Jurkat, Clone E6-1 (cell line): ENCODE results near the gene WDR54.
A peak's percentile ranks its signal among the peaks of the same experiment; 100 is the strongest.
"Not testable (repeated sequence)": the region's sequence is repeated elsewhere in the genome, so short reads cannot be mapped to it uniquely, and the experiment has no call there.

Experiments used
- DNase-seq: peaks from one replicate; pipeline ENCODE4 v3.0.0-alpha.2; 2011; ENCODE audit warnings: low read depth, low spot score
- H3K4me3 ChIP-seq: 2 replicates; pipeline ENCODE4 v1.5.1; 2011; ENCODE audit warnings: mild to moderate bottlenecking, low read length, control low read depth, moderate library complexity

WDR54 gene

DNA sequence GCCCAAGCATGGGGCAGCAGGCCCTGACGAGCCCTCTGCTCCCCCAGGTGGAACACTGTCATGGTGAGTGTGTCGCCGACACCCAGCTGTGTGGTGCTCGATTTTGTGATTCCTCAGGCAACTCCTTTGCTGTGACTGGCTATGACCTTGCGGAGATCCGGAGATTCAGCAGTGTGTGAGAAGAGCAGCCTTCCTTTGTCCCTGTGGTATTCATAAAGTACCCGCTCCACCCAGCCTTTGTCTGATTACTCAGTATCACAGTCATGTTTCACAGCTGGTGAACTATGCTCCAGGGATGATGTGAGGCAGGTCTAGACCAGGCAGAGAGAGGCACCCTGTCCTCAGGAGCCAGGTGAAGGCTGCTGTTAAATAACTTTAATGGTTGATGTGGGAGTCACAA is 4.0 kb downstream of the WDR54 start:
- H3K4me3 ChIP-seq: no peak overlapping the region
- DNase-seq: no peak

GRCh38 chr2:74426181-74426758 is 4.7 kb downstream of the WDR54 start:
- no peak overlapping the region for H3K4me3 ChIP-seq
- no peak for DNase-seq

DNA sequence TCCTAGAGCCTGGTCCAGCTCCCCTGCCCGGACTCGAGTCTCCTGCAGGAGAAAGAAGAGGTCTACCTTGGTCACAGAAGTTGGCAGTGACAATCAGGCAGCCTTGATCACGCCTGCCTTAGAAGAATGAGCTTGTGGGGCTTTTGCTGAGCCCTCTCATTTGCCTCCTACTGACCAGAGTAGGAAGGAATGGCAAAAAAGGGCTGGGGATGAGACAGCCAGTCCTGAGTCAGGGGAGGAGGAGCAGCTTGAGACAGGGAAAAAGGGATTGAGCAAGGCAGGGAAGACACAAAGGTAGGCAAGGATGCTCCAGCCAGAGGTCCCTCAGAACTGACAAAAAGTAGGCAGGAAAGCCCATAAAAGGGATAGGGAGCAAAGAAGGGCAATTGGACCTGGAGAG is 6.0 kb downstream of the WDR54 start:
- H3K4me3 ChIP-seq: no peak overlapping the region
- DNase-seq: no peak

DNA sequence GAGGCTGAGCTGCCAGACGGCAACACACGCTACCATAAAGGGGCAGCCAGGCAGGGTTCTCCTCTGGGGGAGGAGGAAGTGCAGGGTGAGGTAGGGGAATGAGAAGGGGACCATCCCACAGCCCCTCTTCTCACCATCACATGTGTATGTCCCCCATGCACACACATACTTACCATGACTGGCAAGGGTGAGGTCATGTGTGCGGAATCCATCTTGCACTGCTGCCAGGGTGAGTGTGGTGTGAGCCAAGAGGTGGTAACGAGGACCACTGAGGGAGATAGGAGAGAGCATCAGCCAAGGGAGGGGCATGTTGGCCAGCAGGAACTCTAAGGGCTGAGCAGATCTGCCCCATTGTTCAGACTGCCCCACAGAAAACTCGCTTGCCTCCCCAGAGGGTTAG is 7.1 kb downstream of the WDR54 start:
- DNase-seq: no peak
- no peak overlapping the region for H3K4me3 ChIP-seq

- DNase-seq: no peak
- no peak overlapping the region for H3K4me3 ChIP-seq
These were observed 8.2 kb downstream of the WDR54 start for GRCh38 chr2:74429487-74430451.

- DNase-seq: no peak
- H3K4me3 ChIP-seq: no peak overlapping the region
These were observed 9.0 kb downstream of the WDR54 start for GRCh38 chr2:74430502-74430901.

- DNase-seq: no peak
- H3K4me3 ChIP-seq: no peak overlapping the region
These were observed 14.7 kb downstream of the WDR54 start for GRCh38 chr2:74436111-74436805.

GRCh38 chr2:74436848-74437695 is 15.5 kb downstream of the WDR54 start:
- DNase-seq: no peak
- H3K4me3 ChIP-seq: no peak overlapping the region

DNA sequence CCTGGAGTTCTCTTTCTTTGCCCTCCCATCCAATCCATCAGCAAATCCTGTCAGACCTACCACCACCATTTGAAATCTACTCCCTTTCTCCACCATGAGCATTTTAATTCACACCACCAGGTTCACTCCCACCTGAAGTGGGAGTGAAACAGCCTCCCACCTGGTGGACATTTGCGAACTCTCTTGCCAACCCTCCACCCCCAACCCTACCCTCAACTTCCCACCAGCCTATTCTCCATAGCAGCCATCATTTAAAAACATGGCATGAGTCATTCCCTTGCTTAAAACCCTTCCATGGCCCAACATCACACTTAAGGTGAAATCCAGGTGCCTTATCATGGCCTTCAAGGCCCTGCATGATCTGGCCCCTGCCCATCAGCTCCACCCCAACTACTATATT is 16.7 kb downstream of the WDR54 start:
- no peak overlapping the region for H3K4me3 ChIP-seq
- no peak for DNase-seq

DNA sequence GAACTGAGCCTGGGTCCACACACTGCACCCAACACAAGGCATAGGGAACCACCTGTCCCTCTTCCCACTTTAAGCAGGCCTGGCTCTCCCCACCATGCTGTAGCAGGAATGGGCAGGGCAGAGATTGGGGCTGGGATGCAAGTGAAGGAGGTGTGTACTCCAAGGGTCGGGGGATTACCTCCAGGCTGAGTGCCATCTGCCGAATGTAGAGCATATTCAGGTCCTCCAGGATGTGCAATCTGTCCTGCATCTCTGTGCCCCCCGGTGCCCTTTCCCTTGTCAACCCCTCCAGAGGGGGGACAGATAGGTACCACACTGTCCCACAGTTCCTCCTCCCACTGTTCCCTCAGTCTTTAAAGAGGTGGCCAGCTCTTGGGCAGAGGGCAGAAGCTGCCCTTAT is 17.8 kb downstream of the WDR54 start:
- no peak overlapping the region for H3K4me3 ChIP-seq
- DNase-seq: no peak

DNA sequence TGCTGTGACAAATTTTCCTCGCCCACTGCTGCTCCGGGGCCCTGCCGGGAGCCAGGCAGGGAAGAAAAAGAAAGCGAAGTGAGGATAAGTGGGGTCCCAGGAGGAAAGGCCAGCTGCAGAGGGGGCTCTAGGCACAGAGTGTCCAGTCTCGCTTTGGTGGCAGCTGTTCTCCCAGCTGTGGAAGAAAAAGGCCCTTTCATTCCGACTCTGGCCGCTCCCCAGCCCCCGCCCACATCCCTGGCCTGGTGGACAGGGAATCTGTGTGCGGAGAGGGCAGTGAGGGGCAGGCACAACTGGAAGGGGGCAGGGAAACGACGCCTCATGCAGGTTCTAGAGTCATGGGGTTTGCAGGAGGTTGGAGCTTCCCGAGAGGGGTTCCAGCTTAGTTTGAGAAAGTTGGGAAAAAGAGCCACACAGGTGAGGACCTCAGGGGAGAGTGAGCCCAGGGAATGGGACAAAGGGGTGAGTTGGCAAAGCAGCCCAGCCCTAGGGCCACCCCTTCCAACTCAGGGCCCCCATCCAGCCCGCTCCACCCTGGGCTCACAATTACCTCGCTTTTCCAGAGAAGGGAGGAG is 18.4 kb downstream of the WDR54 start:
- DNase-seq: no peak

GRCh38 chr2:74440378-74441169 is 19.0 kb downstream of the WDR54 start:
- DNase-seq: no peak
- peak overlapping the region; percentile 20 for H3K4me3 ChIP-seq

More for the DNA sequence above, 18.4 kb downstream of the WDR54 start:
- peak overlapping the region; percentile 20 for H3K4me3 ChIP-seq

DNA sequence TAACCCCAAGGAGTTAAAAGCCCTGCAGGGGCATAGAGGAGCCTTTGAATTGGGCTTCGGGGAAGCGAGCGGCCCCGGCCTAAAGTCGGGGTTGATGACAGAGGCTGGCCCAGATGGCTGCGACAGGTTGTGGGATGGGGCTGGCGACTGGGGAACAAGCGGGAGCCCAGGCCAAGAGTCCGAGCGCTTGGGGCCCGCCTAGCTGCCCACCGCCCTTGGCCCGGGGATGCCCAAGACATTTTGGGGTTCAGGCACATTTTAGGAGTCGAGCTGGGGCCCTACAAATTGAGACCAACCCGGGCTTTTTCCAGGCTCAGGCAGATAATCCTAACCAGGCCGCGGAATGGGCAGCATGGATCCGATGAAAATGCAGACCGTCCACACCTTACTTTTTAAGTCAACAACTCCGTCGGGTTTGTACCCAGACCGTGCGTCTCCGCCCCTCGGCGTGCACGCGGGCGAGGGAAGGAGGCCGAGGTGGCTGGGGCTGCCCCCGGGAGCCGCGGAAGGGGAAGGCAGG is 19.7 kb downstream of the WDR54 start:
- no peak overlapping the region for H3K4me3 ChIP-seq
- DNase-seq: no peak

- H3K4me3 ChIP-seq: no peak within 1 kb of the TSS
- DNase-seq: no peak
These were observed 20.4 kb downstream of the WDR54 start, which contains the start of gene RTKN for GRCh38 chr2:74441690-74442482. TSS of gene RTKN (minus strand) at chr2:74441937. CDS start at chr2:74441816, 121 bp downstream.

DNA sequence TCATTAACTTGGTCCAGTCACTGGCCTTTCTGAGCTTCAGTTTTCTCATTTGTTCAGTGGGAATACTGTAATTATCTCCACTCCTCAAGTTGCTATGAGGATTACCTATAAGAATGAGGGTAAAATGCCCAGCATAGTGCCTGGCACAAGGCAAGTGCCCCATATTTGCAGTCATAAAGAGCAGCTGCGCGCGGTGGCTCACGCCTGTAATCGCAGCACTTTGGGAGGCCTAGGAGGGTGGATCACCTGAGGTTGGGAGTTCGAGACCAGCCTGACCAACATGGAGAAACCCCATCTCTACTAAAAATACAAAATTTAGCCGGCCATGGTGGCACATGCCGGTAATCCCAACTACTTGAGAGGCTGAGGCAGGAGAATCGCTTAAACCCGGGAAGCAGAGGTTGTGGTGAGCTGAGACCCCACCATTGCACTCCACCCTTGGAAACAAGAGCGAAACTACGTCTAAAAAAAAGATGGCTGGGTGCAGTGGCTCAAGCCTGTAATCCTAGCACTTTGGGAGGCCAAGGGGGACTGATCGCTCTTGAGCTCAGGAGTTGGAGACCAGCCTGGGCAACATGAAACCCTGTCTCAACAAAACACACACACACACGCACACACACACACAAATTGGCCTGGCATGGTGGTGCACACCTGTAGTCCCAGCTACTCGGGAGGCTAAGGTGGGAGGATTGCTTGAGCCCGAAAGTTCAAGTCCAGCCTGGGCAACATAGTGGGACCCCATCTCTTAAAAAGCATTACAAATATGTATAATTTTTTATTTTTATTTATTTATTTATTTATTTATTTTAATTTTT is 21.2 kb downstream of the WDR54 start:
- H3K4me3 ChIP-seq: not testable (repeated sequence)

More for the DNA sequence above, 21.2 kb downstream of the WDR54 start:
- not testable (repeated sequence) for DNase-seq
